HepG2 (cell line): ENCODE data around the gene DCAF15. TPM values are rescaled to one million over a fixed set of nuclear protein-coding genes. Genes with fewer than 3 reads are reported as not detected.
A peak's percentile ranks its signal among the peaks of the same experiment; 100 is the strongest.

Experiments
- ATAC-seq: fragments of 200-7000 bp; cut with Tn5 transposase; 3 replicates; pipeline ENCODE4 v1.9.1; 2020; ENCODE audit warnings: mild to moderate bottlenecking, moderate library complexity
- BruUV-seq: library from RNA; stranded (reverse); fragments of 400-500 nt; replicated peaks from 2 replicates; lab custom pipeline; 2021; lab: Mats Ljungman, UMichigan
- CTCF ChIA-PET: fragments of 300-600 bp; formaldehyde crosslinking; extraction: SDS; loops from one replicate; lab custom pipeline; 2021; ENCODE audit warnings: low total read pairs, inconsistent platforms, low intra/inter-chr PET ratio; lab: Yijun Ruan, JAX
- POLR2A ChIA-PET: fragments of 350-600 bp; sonication (Branson Sonifier 250); formaldehyde crosslinking; loops from one replicate; lab custom pipeline; 2020; ENCODE audit warnings: antibody characterized with exemption, inconsistent platforms; lab: Yijun Ruan, JAX
- DNase-seq: peaks from one replicate; pipeline ENCODE4 v3.0.0-alpha.2; 2015; ENCODE audit warnings: low spot score
- FAIRE-seq: peaks from 3 replicates; lab custom pipeline; 2011; peaks lifted over from hg19 to GRCh38; lab: Jason Lieb, UNC
- H2AFZ ChIP-seq: one replicate; pipeline ENCODE4 v1.6.1; 2011; ENCODE audit warnings: low read length, inconsistent platforms
- H3K27ac ChIP-seq: fragments of 300-600 bp; 3 replicates; pipeline ENCODE4 v1.8.0; 2011; ENCODE audit warnings: mixed run types, mild to moderate bottlenecking, mixed read lengths, low read length, inconsistent platforms; ENCODE audit not compliant: insufficient read depth; ENCODE audit errors: extremely low read length
- H3K27me3 ChIP-seq, 2 experiments: fragments of 200-600 bp in 1 of 2; 2 replicates in 1 of 2; 3 replicates in 1 of 2; pipeline versions ENCODE4 v1.6.0 to v1.8.0; 2011; ENCODE audit warnings: low read length in 2 of 2, mild to moderate bottlenecking in 2 of 2, moderate library complexity in 2 of 2, inconsistent platforms in 1 of 2; ENCODE audit not compliant: insufficient read depth in 2 of 2, control insufficient read depth in 1 of 2
- H3K36me3 ChIP-seq, 2 experiments: fragments of 200-600 bp in 1 of 2; replicated peaks in 1 of 2; 2 replicates in 1 of 2; 3 replicates in 1 of 2; pipeline versions ENCODE4 v1.5.1 to v1.8.0; 2011; ENCODE audit warnings: low read length in 2 of 2, inconsistent platforms in 1 of 2; ENCODE audit not compliant: insufficient read depth in 2 of 2, control insufficient read depth in 1 of 2
- H3K4me1 ChIP-seq: 2 replicates; pipeline ENCODE4 v1.5.1; 2012; ENCODE audit warnings: low read length, inconsistent platforms; ENCODE audit not compliant: insufficient read depth
- H3K4me2 ChIP-seq: 2 replicates; pipeline ENCODE4 v1.6.0; 2011; ENCODE audit warnings: low read depth, low read length, inconsistent platforms
- H3K4me3 ChIP-seq, 3 experiments: fragments of 200-600 bp in 1 of 3; sonication (generic), shearing (Covaris generic) in 1 of 3; replicated peaks in 1 of 3; 2 replicates each; pipeline ENCODE4 v1.5.1; 2011 to 2016; ENCODE audit warnings: low read length in 3 of 3, inconsistent platforms in 2 of 3, low read depth in 2 of 3, mild to moderate bottlenecking in 2 of 3, control low read depth in 1 of 3, mixed read lengths in 1 of 3; ENCODE audit not compliant: insufficient read depth in 1 of 3
- H3K79me2 ChIP-seq: one replicate; pipeline ENCODE4 v1.6.1; 2011; ENCODE audit warnings: low read length, inconsistent platforms; ENCODE audit not compliant: insufficient read depth
- H3K9ac ChIP-seq: 2 replicates; pipeline ENCODE4 v1.6.0; 2011; ENCODE audit warnings: mild to moderate bottlenecking, low read depth, low read length, inconsistent platforms; ENCODE audit not compliant: insufficient read depth
- H3K9me3 ChIP-seq: 2 replicates; pipeline ENCODE4 v1.5.1; 2012; ENCODE audit warnings: mild to moderate bottlenecking, low read length
- H4K20me1 ChIP-seq: 2 replicates; pipeline ENCODE4 v1.6.0; 2011; ENCODE audit warnings: inconsistent platforms, mild to moderate bottlenecking, low read length, moderate library complexity; ENCODE audit not compliant: insufficient read depth
- AHR ChIP-seq: IDR thresholded peaks from 2 replicates; pipeline ENCODE4 v1.6.1; 2018; ENCODE audit warnings: missing genetic modification reagents, missing compliant biosample characterization
- ARNTL ChIP-seq: sonication (generic); formaldehyde crosslinking; IDR thresholded peaks from 2 replicates; pipeline ENCODE4 v1.4.0; 2020; ENCODE audit warnings: mild to moderate bottlenecking, missing genetic modification reagents
- FOXK2 ChIP-seq: fragments of 450-650 bp; IDR thresholded peaks from 2 replicates; pipeline ENCODE4 v1.6.1; 2016
- HDAC1 ChIP-seq: sonication (generic); formaldehyde crosslinking; IDR thresholded peaks from 2 replicates; pipeline ENCODE4 v1.5.1; 2020; ENCODE audit warnings: mild to moderate bottlenecking, missing genetic modification reagents
- KLF12 ChIP-seq: sonication (generic); formaldehyde crosslinking; IDR thresholded peaks from 2 replicates; pipeline ENCODE4 v1.4.0; 2020; ENCODE audit warnings: missing genetic modification reagents, borderline replicate concordance
- LCORL ChIP-seq, 2 experiments: fragments of 450-650 bp in 1 of 2; sonication (generic) in 1 of 2; formaldehyde crosslinking in 1 of 2; IDR thresholded peaks; 2 replicates each; pipeline versions ENCODE4 v1.5.0 to v1.6.1; 2017 to 2020; ENCODE audit warnings: antibody characterized with exemption in 1 of 2, missing genetic modification reagents in 1 of 2
- MXI1 ChIP-seq: IDR thresholded peaks from 3 replicates; pipeline ENCODE4 v1.6.1; 2012; ENCODE audit warnings: low read depth, low read length, inconsistent platforms, borderline replicate concordance
- PPARG ChIP-seq: conservative IDR thresholded peaks from 2 replicates; pipeline ENCODE4 v1.6.1; 2016; ENCODE audit warnings: missing biosample characterization, missing genetic modification reagents
- SAP130 ChIP-seq: IDR thresholded peaks from 2 replicates; pipeline ENCODE4 v1.6.1; 2016; ENCODE audit warnings: low read depth
- TGIF2 ChIP-seq: IDR thresholded peaks from 2 replicates; pipeline ENCODE4 v1.6.1; 2016; ENCODE audit warnings: control low read depth, missing compliant biosample characterization
- ZBTB7B ChIP-seq: sonication (generic); formaldehyde crosslinking; IDR thresholded peaks from 2 replicates; pipeline ENCODE4 v1.4.0; 2020; ENCODE audit warnings: missing genetic modification reagents
- ZNF558 ChIP-seq: sonication (generic); formaldehyde crosslinking; IDR thresholded peaks from 2 replicates; pipeline ENCODE4 v1.9.0; 2022; ENCODE audit warnings: mild to moderate bottlenecking, missing genetic modification reagents, borderline replicate concordance
- WGBS: methylation state at CpG from one replicate; pipeline ENCODE4 v1.1.6; 2017; ENCODE audit warnings: low lambda C conversion rate; 5-methylcytosine and 5-hydroxymethylcytosine counted together
- in situ Hi-C: cut with HindIII; loops from 2 replicates; pipeline ENCODE4 v1.10.0; 2017; ENCODE audit warnings: low pct_unique_long_range_greater_than_20kb; ENCODE audit not compliant: extremely low pct_ligation_motif_present
- intact Hi-C: fragments of 100-400 bp; cut with micrococcal nuclease; formaldehyde crosslinking; loops from one replicate; pipeline ENCODE4 v1.10.0; 2022; ENCODE audit not compliant: unreplicated experiment
- polyA plus RNA-seq, 8 experiments: library from polyadenylated mRNA; depleted of rRNA in 3 of 8; stranded (reverse) in 7 of 8; unstranded in 1 of 8; fragments of >200 nt; fragmentation: Illumina TruSeq in 4 of 8; extraction: Trizol in 4 of 8; gene quantifications; 2 replicates each; pipeline versions ENCODE4 v1.2.1 to v1.2.3, GENCODE V29; 2011 to 2016; ENCODE audit warnings: low read depth in 4 of 8, missing spikeins in 1 of 8, mixed read lengths in 1 of 8; ENCODE audit not compliant: insufficient read depth in 1 of 8
- total RNA-seq, 5 experiments: library from RNA; depleted of rRNA; stranded (reverse); fragments of >200 nt; fragmentation: Illumina TruSeq; extraction: Trizol; gene quantifications; 2 replicates each; pipeline ENCODE4 v1.2.3, GENCODE V29; 2016; ENCODE audit warnings: low read depth in 1 of 5
- TF ChIP-seq, protein P1 (sequence below): sonication (generic); formaldehyde crosslinking; IDR thresholded peaks from 2 replicates; pipeline ENCODE4 v1.4.0; 2020; ENCODE audit warnings: missing genetic modification reagents
- TF ChIP-seq, protein P2 (sequence below): IDR thresholded peaks from 2 replicates; pipeline ENCODE4 v1.6.1; 2012; ENCODE audit warnings: inconsistent platforms
- TF ChIP-seq, protein P3 (sequence below): sonication (generic); formaldehyde crosslinking; IDR thresholded peaks from 2 replicates; pipeline ENCODE4 v1.8.0; 2023; ENCODE audit warnings: mild to moderate bottlenecking, missing genetic modification reagents
- TF ChIP-seq, protein P4 (sequence below): sonication (generic); formaldehyde crosslinking; IDR thresholded peaks from 2 replicates; pipeline ENCODE4 v1.8.0; 2022; ENCODE audit warnings: mild to moderate bottlenecking, missing genetic modification reagents, moderate library complexity
- TF ChIP-seq, protein P5 (sequence below): sonication (generic); formaldehyde crosslinking; IDR thresholded peaks from 2 replicates; pipeline ENCODE4 v1.4.0; 2020; ENCODE audit warnings: mild to moderate bottlenecking, missing genetic modification reagents
- TF ChIP-seq, protein P6 (sequence below): conservative IDR thresholded peaks from 2 replicates; pipeline ENCODE4 v1.6.1; 2018; ENCODE audit warnings: missing genetic modification reagents

Gene DCAF15
- total and polyA plus RNA-seq, 2 of the 13 experiments (the other 11 are each of a cell fraction or from before 2014, with no cell fraction given), result 13.6 to 14.0 TPM

DNA sequence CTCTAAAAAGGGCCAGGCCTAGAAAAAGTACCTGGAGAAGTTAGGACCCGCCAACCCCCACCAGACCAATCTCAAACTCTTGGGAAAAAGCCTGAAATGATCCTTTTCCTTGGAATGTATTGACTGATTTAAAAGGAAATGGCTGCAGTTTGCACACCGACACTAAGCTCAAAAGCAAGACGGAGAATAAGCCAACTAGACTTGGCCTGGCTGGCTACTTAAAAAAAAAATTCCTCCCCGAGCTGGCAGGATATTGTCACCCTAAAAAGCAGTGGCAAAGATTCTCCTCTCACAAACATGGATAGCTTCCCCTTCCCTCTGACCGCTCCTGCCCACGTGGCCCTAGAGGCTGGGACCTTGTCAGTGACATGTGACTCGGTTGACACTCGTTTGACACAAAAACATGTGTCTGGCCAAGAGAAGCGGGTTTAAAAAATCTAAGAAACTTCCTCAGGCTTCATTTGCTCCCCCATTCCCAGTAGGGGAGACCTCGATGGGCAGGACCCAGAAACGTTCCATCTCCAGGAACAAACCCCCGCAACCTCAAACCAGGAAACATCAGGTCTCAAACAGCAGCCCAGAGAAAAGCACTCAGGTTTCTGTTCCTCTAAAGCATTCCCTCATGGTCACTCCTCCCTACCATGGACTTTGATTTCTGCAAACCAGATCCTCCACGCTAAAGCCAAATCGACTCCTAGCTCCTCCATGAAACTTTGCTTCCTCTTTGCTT is 52.5 kb downstream of the DCAF15 start:
- Histone ChIP-seq H3K9me3 (no peaks in the 10 kb centered on the region), H3K4me3 (peak overlapping the region; percentile 28 to 97 (median 87); a peak in 5 of 6 replicates), H3K27me3 (no peaks in the 10 kb centered on the region; a peak in 1 of 5 replicates), H3K4me2 (peak overlapping the region; percentile 71), H2AFZ (peak overlapping the region; percentile 46), H4K20me1 (no peaks in the 10 kb centered on the region; the same call in 1 of the 2 replicates), H3K36me3 (no peaks in the 10 kb centered on the region; a peak in 1 of 5 replicates), H3K9ac (peak overlapping the region; percentile 67), H3K79me2 (peaks cover 5% of the 10 kb centered on the region), H3K4me1 (peaks cover 19% of the 10 kb centered on the region), H3K27ac (peak overlapping the region; percentile 96)
- intact Hi-C loops (loop anchor here (5.0 kb wide), 1 partner anchor 68 kb away; the partner anchor contains the start of gene MISP3), in situ Hi-C loops (no loop called here)
- ChIA-PET CTCF (no interaction called here), POLR2A (no interaction called here)
- DNase-seq (peak; percentile 58), ATAC-seq (no peak), FAIRE-seq (no peak)
- WGBS, result 38% methylated on average over 14 of the region's 14 CpGs
- no TSS peak for BruUV-seq
- TF ChIP-seq, protein P1, sequence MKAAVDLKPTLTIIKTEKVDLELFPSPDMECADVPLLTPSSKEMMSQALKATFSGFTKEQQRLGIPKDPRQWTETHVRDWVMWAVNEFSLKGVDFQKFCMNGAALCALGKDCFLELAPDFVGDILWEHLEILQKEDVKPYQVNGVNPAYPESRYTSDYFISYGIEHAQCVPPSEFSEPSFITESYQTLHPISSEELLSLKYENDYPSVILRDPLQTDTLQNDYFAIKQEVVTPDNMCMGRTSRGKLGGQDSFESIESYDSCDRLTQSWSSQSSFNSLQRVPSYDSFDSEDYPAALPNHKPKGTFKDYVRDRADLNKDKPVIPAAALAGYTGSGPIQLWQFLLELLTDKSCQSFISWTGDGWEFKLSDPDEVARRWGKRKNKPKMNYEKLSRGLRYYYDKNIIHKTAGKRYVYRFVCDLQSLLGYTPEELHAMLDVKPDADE (CRISPR knock-in tag), result 0 out of 2 replicates have a peak, but pooled peaks have one; percentile 8
- 0 out of 2 replicates have a peak, but pooled peaks have one; percentile 14 for TF ChIP-seq KLF12 (CRISPR knock-in tag)
- TF ChIP-seq FOXK2, result no peak
- TF ChIP-seq ZNF558 (CRISPR knock-in tag), result no peak
- TF ChIP-seq, protein P2, sequence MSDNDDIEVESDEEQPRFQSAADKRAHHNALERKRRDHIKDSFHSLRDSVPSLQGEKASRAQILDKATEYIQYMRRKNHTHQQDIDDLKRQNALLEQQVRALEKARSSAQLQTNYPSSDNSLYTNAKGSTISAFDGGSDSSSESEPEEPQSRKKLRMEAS, result peak; percentile 85
- no peak for TF ChIP-seq PPARG (CRISPR knock-in tag)
- no peak for TF ChIP-seq AHR (CRISPR knock-in tag)
- peak; percentile 75 for TF ChIP-seq SAP130 (CRISPR knock-in tag)
- TF ChIP-seq ZBTB7B (CRISPR knock-in tag), result no peak
- no peak for TF ChIP-seq LCORL (IDR thresholded peaks at IDR 0.05)
- TF ChIP-seq LCORL (CRISPR knock-in tag; IDR thresholded peaks at IDR 0.05), result 0 out of 2 replicates have a peak, but pooled peaks have one; percentile 34
- TF ChIP-seq, protein P3, sequence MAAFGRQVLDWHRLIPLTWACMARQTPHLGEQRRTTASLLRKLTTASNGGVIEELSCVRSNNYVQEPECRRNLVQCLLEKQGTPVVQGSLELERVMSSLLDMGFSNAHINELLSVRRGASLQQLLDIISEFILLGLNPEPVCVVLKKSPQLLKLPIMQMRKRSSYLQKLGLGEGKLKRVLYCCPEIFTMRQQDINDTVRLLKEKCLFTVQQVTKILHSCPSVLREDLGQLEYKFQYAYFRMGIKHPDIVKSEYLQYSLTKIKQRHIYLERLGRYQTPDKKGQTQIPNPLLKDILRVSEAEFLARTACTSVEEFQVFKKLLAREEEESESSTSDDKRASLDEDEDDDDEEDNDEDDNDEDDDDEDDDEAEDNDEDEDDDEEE, result 0 out of 2 replicates have a peak, but pooled peaks have one; percentile 21
- TF ChIP-seq TGIF2 (CRISPR knock-in tag), result peak; percentile 94
- TF ChIP-seq ARNTL (CRISPR knock-in tag), result 0 out of 2 replicates have a peak, but pooled peaks have one; percentile 10
- TF ChIP-seq, protein P4, sequence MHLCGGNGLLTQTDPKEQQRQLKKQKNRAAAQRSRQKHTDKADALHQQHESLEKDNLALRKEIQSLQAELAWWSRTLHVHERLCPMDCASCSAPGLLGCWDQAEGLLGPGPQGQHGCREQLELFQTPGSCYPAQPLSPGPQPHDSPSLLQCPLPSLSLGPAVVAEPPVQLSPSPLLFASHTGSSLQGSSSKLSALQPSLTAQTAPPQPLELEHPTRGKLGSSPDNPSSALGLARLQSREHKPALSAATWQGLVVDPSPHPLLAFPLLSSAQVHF (CRISPR knock-in tag), result no peak
- TF ChIP-seq HDAC1, result peak; percentile 32; the same call in 1 of the 2 replicates
- TF ChIP-seq, protein P5, sequence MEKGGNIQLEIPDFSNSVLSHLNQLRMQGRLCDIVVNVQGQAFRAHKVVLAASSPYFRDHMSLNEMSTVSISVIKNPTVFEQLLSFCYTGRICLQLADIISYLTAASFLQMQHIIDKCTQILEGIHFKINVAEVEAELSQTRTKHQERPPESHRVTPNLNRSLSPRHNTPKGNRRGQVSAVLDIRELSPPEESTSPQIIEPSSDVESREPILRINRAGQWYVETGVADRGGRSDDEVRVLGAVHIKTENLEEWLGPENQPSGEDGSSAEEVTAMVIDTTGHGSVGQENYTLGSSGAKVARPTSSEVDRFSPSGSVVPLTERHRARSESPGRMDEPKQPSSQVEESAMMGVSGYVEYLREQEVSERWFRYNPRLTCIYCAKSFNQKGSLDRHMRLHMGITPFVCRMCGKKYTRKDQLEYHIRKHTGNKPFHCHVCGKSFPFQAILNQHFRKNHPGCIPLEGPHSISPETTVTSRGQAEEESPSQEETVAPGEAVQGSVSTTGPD (CRISPR knock-in tag), result no peak
- peak; percentile 89; the same call in 2 of the 3 replicates for TF ChIP-seq MXI1
- TF ChIP-seq, protein P6, sequence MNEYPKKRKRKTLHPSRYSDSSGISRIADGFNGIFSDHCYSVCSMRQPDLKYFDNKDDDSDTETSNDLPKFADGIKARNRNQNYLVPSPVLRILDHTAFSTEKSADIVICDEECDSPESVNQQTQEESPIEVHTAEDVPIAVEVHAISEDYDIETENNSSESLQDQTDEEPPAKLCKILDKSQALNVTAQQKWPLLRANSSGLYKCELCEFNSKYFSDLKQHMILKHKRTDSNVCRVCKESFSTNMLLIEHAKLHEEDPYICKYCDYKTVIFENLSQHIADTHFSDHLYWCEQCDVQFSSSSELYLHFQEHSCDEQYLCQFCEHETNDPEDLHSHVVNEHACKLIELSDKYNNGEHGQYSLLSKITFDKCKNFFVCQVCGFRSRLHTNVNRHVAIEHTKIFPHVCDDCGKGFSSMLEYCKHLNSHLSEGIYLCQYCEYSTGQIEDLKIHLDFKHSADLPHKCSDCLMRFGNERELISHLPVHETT, result 0 out of 2 replicates have a peak, but pooled peaks have one; percentile 2
